HG02571 (cell line): ENCODE results near the gene NFIX.
"Not testable (repeated sequence)": the region's sequence is repeated elsewhere in the genome, so short reads cannot be mapped to it uniquely, and the experiment has no call there.

Source experiments
- ATAC-seq: cut with Tn5 transposase; IDR thresholded peaks from one replicate; pipeline ENCODE4 v1.9.1; 2021; ENCODE audit warnings: mild to moderate bottlenecking, moderate library complexity; ENCODE audit not compliant: unreplicated experiment

The NFIX gene

DNA sequence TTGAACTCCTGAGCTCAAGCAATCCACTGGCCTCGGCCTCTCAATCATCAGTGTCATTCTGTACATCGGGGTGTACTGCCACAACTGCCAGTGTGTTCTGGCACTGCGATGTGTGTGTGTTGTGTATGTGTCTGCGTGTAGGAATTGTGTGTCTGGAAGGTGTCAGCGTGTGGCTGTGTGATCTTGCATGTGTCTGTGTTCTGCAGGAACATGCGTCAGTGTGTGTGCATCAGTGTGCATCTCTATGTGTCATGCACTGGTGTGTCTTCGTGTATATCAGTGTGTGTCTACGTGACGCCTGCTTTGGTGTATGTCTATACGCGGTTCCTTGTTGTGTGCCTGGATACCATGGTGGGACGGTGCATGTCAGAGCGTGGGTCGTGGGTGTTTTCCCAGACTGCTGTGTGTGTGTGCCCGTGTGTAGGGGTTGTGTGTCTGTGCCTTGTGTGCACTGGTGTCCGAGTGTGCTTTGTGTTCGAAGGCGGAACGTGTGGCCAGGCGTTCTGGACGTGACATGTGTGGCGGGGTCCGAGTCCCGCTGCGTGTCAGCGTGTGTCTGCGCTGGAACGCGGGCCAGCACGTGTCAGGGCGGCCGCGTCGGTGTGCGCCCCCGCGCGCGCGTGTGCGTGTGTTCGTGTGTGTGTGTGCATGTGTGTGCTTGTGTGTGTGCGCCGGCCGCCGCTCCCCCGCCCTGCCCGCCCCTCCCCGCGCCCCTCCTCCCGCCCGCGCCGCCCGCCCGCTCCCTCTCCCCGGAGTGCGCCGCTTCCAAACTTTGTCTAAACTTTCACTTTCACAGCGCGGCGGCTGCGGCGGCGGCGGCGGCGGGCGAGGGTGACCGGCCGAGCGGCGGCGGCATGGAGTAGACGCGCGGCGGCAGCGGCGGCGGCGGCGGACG lies at the start of gene NFIX:
Gene NFIX (plus strand): TSS at position 775 of the 895 bp plus-strand sequence. CDS start 363 bp downstream, outside the sequence.
- no peak for ATAC-seq

- peak; percentile 70 for ATAC-seq
These were observed 49.7 kb upstream of the NFIX start, which contains the start of gene RAD23A for GRCh38 chr19:12945479-12946091. RAD23A (plus strand) TSS chr19:12945862; CDS start chr19:12945949, 87 bp downstream.

DNA sequence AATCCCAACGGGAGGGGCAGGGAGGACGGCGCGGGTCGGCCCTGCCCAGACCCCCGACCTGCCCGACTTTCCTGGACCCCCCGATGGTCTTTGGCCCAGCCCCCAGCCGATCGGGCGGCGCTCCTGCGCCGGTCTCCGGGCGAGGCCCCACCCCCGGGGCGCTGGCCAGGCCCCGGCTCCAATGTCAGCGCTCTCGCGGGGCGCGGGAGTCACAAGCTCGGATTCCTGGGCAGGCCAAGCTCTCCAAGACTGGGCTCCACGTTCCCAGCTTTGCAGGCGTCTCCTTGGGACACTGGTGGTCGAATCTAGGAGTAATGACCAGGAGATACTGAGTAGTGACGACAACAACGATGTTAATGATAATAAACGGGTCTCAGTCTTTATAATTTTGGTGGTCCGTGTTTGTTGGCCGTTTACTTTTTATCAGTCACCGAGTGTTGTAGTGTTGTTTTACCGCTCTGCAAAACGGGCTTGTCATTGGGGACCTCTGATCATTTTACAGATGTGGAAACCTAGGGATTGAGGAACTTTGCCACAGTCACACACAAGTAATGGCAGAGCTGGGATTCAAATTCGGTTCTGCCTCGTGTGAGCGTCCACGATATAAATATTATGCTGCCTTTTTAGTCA lies 49.1 kb upstream of the NFIX start:
- peak; percentile 33 for ATAC-seq

GRCh38 chr19:12946731-12947496 lies 48.4 kb upstream of the NFIX start:
- no peak for ATAC-seq

DNA sequence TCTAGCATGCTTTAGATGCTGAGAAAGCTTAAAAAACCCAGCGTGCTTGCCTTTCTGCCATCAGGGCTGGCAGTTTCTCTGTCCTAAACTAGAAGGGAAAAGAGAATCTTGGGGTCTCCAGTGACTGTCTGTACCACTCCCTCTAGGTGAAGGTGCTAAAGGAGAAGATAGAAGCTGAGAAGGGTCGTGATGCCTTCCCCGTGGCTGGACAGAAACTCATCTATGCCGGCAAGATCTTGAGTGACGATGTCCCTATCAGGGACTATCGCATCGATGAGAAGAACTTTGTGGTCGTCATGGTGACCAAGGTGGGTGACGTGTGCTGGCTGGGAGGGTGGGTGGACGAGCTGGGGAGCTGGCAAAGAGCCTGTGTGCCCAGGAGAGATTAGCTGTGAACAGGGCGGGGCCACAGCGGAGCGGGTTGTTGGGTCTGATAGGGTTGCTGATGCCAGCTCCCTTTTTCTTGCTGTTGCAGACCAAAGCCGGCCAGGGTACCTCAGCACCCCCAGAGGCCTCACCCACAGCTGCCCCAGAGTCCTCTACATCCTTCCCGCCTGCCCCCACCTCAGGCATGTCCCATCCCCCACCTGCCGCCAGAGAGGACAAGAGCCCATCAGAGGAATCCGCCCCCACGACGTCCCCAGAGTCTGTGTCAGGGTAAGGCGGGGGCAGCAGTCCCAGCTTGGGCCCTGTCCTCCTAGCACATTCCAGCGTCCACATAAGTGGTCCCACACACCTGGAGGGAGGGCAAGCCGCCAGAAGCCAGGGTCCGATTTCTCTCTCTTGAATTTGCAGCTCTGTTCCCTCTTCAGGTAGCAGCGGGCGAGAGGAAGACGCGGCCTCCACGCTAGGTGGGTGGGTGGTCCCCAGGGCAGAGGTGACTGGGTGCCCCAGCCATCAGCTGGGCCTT lies 47.3 kb upstream of the NFIX start:
- ATAC-seq, result no peak

GRCh38 chr19:12948612-12949362 lies 46.5 kb upstream of the NFIX start:
- ATAC-seq, result no peak

- no peak for ATAC-seq
These were observed 45.7 kb upstream of the NFIX start for GRCh38 chr19:12949363-12950283.

DNA sequence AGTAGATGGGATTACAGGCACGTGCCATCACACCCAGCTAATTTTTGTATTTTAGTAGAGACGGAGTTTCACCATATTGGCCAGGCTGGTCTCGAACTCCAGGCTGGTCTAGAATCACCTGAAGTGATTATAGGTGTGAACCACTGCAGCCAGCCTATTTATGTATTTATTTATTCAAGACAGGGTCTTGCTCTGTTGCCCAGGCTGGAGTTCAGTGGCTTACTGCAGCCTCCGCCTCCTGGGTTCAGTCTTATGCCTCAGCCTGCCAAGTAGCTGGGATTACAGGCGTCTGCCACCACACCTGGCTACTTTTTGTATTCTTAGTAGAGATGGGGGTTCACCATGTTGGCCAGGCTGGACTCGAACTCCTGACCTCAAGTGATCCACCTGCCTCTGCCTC lies 43.2 kb upstream of the NFIX start:
- not testable (repeated sequence) for ATAC-seq

- ATAC-seq, result no peak
These were observed 42.7 kb upstream of the NFIX start for GRCh38 chr19:12952488-12953137.

DNA sequence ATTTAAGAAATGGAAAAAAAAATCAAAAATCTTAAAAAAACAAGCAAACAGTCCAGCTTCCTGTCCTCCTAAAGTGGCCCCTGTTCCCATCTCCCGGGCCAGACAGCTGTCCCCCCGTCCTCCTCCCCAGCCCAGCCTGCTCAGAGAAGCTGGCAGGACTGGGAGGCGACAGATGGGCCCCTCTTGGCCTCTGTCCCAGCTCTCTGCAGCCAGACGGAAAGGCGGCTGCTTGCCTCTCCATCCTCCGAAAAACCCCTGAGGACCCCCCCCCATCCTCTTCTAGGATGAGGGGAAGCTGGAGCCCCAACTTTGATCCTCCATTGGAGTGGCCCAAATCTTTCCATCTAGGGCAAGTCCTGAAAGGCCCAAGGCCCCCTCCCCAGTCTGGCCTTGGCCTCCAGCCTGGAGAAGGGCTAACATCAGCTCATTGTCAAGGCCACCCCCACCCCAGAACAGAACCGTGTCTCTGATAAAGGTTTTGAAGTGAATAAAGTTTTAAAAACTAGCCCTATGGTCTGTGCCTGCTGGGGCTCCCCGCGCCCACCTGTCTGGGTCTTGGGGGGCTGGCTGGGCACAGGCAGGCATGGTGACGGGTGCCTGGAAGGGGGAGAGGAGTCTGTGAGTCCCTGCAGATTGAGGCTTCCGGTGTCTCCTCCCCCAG lies 42.0 kb upstream of the NFIX start:
- ATAC-seq, result no peak

DNA sequence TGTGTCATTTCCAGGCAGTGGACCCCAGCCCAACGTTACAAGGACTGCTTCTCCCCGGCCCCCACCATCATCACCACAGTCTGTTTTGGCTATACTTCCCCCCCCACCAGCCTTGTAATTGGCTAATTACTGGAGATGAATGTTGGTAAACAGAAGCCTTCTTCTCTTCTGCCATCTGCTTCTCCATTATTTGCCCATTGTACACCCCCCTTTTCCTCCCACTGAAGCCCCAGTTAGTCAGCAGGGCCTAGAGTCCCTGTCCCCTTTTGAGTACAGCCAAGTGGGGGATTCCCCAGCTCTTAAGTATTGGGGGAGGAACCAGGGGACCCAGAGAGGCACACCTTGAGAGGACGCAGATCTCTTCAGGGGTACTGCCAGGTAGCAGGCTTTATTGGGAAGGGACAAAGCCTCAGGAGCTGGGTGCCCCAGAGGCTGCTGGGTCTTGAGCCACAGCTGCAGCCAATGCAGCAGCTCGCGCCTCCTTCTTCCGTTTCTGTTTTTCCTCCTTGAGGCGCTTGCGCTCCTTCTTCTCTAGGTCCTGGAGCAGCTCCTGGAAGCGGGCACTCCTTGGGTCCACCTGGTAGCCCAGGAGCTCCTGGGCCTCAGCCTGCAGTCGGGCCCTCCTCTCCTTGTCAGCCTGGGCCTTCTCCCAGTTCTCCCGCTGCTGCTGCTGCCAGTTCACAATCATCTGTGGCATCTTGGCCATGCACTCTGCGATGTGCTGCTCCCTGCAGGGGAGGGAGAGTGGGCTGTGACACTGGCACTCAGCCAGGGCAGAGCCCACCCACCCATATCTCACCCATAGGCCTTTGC lies 41.3 kb upstream of the NFIX start:
- no peak for ATAC-seq

- no peak for ATAC-seq
These were observed 40.7 kb upstream of the NFIX start for GRCh38 chr19:12954612-12954962.

DNA sequence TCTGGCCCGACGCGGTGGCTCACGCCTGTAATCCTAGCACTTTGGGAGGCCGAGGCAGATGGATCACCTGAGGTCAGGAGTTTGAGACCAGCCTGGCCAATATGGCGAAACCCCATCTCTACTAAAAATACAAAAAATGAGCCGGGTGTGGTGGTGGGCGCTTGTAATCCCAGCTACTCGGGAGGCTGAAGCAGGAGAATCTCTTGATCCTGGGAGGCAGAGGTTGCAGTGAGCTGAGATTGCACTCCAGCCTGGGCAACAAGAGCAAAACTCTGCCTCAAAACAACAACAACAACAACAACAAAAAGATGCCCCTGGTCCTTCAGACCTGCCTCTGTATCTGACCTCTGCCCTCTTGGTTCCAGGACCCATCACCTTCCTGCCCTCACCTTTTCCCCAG lies 39.7 kb upstream of the NFIX start:
- ATAC-seq, result not testable (repeated sequence)

- no peak for ATAC-seq
These were observed 39.3 kb upstream of the NFIX start for GRCh38 chr19:12955996-12956395.

GRCh38 chr19:12956446-12957388 lies 38.6 kb upstream of the NFIX start, which contains the start of gene GADD45GIP1:
GADD45GIP1 (minus strand) TSS chr19:12957223; CDS start chr19:12957212, 11 bp downstream.
- peak; percentile 68 for ATAC-seq
